ENCODE results near the gene ATIC. TPM values are rescaled to one million over a fixed set of nuclear protein-coding genes. Genes with fewer than 3 reads are reported as not detected.

The ATIC gene
- total and polyA plus RNA-seq, 2 of the 8 experiments (the other 6 are each of a cell fraction or from before 2014, with no cell fraction given) = 139 to 319 TPM

DNA sequence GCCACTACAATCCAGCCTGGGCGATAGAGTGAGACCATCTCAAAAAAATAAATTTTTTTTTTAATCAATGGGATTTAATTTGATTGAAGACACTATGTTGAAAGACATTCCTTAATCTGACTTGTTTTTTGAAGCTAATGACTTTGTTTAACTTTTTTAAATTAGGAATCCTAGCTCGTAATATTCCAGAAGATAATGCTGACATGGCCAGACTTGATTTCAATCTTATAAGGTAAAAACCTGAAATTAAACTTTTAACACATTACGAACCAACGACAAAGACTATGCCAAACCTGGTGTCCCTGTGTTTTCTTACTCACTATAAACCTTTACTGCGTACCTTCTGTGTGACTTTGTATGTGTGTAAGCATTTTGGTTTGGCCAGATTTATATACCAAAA lies 7.6 kb downstream of the ATIC start:
- Histone ChIP-seq H2AFZ (ENCODE audit: low read length) (no peak overlapping the region), H4K20me1 (replicated peaks in 1 of 2; ENCODE audit: control insufficient read depth in 1 of 2, insufficient read depth in 2 of 2, low read length in 2 of 2) (peaks cover 0 to 5% of the 10 kb centered on the region in 2 experiments), H3K56ac (replicated peaks; ENCODE audit: insufficient read length, low read depth, low read length) (no peak overlapping the region), H4K5ac (ENCODE audit: insufficient read length, low read depth, low read length) (no peak overlapping the region), H3K9me3 (ENCODE audit: insufficient read depth in 2 of 2, low read depth in 1 of 2, low read length in 1 of 2) (no peaks in the 10 kb centered on the region), H2BK20ac (ENCODE audit: low read length) (no peak overlapping the region), H3K79me2 (ENCODE audit: control insufficient read depth in 1 of 2, insufficient read depth in 2 of 2, low read length in 2 of 2) (peaks cover 0 to 63% of the 10 kb centered on the region in 2 experiments; a peak in 2 of 4 replicates), H3K27me3 (replicated peaks in 1 of 4; ENCODE audit: control insufficient read depth in 3 of 4, extremely low read depth in 1 of 4, insufficient read depth in 3 of 4, low read length in 3 of 4) (no peaks in the 10 kb centered on the region), H3K4me1 (replicated peaks in 1 of 4; ENCODE audit: control insufficient read depth in 3 of 4, insufficient read depth in 4 of 4, low read length in 3 of 4) (no peaks in the 10 kb centered on the region), H3K23ac (ENCODE audit: insufficient read length) (no peak overlapping the region), H2BK12ac (ENCODE audit: low read depth, low read length) (no peak overlapping the region), H4K91ac (replicated peaks; ENCODE audit: insufficient read length, low read length) (no peak overlapping the region), H4K8ac (ENCODE audit: extremely low read depth, insufficient read depth, low read length) (no peak overlapping the region), H2BK15ac (ENCODE audit: low read length) (no peak overlapping the region), H3K9ac (replicated peaks in 1 of 4; ENCODE audit: extremely low read depth in 1 of 4, low read depth in 3 of 4, low read length in 3 of 4) (no peak overlapping the region), H2AK5ac (ENCODE audit: low read depth, low read length) (no peak overlapping the region), H3K36me3 (ENCODE audit: control insufficient read depth in 2 of 4, insufficient read depth in 4 of 4, low read length in 3 of 4) (peaks cover 7 to 82% (median 42%) of the 10 kb centered on the region in 4 experiments; a peak in 7 of 8 replicates), H3K14ac (ENCODE audit: insufficient read length) (no peak overlapping the region), H3K4me2 (ENCODE audit: insufficient read depth in 1 of 2, low read depth in 2 of 2, low read length in 2 of 2) (no peak overlapping the region), H3K27ac (ENCODE audit: low read depth, low read length) (no peak overlapping the region), H3K23me2 (ENCODE audit: low read depth, low read length) (no peaks in the 10 kb centered on the region), H3K4ac (replicated peaks; ENCODE audit: insufficient read length, low read depth, low read length) (no peak overlapping the region), H3K18ac (ENCODE audit: extremely low read depth, low read length) (no peak overlapping the region), H3K79me1 (ENCODE audit: low read depth, low read length) (no peaks in the 10 kb centered on the region; the same call in 1 of the 2 replicates), H2BK5ac (ENCODE audit: low read depth, low read length) (no peak overlapping the region), H2BK120ac (replicated peaks; ENCODE audit: low read depth, low read length) (no peak overlapping the region), H3K4me3 (ENCODE audit: extremely low read depth in 1 of 4, insufficient read depth in 2 of 4, low read depth in 3 of 4, low read length in 4 of 4) (no peak overlapping the region)
- CTCF ChIA-PET (ENCODE audit: partially characterized antibody) = no interaction called here
- FAIRE-seq = no peak
- no peak for DNase-seq (ENCODE audit: low read depth in 1 of 2, low spot score in 2 of 2)
- POLR2A ChIA-PET (ENCODE audit: partially characterized antibody) = interaction anchor here (0.8 to 1.7 kb wide), 2 partner anchors 8 to 12 kb away, joined by 3 to 5 read pairs; partner anchors contain the start of gene ATIC
- 95% methylated on average over 5 of the region's 5 CpGs; no CpG with 5 or more reads in 1 of the 2 experiments for WGBS, 2 experiments (ENCODE audit: extremely low coverage in 1 of 2, insufficient coverage in 1 of 2, insufficient read length in 1 of 2, insufficient replicate concordance in 2 of 2, low coverage in 1 of 2, low lambda C conversion rate in 2 of 2, missing lambda C conversion rate in 1 of 2)
- TF ChIP-seq SP4 (IDR thresholded peaks at IDR 0.05; ENCODE audit: low read length) (no peak), PHF8 (conservative IDR thresholded peaks at IDR 0.05; ENCODE audit: low read depth, low read length) (no peak), SP2 (IDR thresholded peaks at IDR 0.05; ENCODE audit: low read length) (no peak), YY1 (IDR thresholded peaks at IDR 0.05; ENCODE audit: low read depth, low read length) (no peak), SAP30 (IDR thresholded peaks at IDR 0.05; ENCODE audit: insufficient read depth, insufficient replicate concordance, low read length) (no peak), SIN3A (conservative IDR thresholded peaks at IDR 0.05 in 1 of 2, IDR thresholded peaks at IDR 0.05 in 1 of 2; ENCODE audit: low read depth in 1 of 2, low read length in 2 of 2) (no peak), POLR2A (IDR thresholded peaks at IDR 0.05; ENCODE audit: control extremely low read depth in 1 of 2, low read depth in 2 of 2, low read length in 2 of 2) (no peak), JUND (IDR thresholded peaks at IDR 0.05; ENCODE audit: low read length) (no peak), ASH2L (IDR thresholded peaks at IDR 0.05; ENCODE audit: low read length) (no peak), KDM5A (IDR thresholded peaks at IDR 0.05; ENCODE audit: low read length) (no peak), CREB1 (IDR thresholded peaks at IDR 0.05) (no peak), SUZ12 (IDR thresholded peaks at IDR 0.05; ENCODE audit: low read length) (no peak)
